K562 (cell line): Measurements from ENCODE around the gene AMMECR1. TPM values are rescaled to one million over a fixed set of nuclear protein-coding genes. Genes with fewer than 3 reads are reported as not detected.

Source experiments
- ATAC-seq: fragments of 200-7000 bp; cut with Tn5 transposase; 3 replicates; pipeline ENCODE4 v1.9.1; 2020; ENCODE audit warnings: moderate library complexity
- BruUV-seq: library from RNA; stranded (reverse); fragments of 400-500 nt; replicated peaks from 2 replicates; lab custom pipeline; 2021; lab: Mats Ljungman, UMichigan
- CTCF ChIA-PET: fragments of 300-600 bp; formaldehyde crosslinking; extraction: SDS; loops from one replicate; lab custom pipeline; 2021; ENCODE audit warnings: low intra/inter-chr PET ratio; lab: Yijun Ruan, JAX
- POLR2A ChIA-PET: fragments of 300-600, 350-650 bp; sonication (Branson Sonifier 250); formaldehyde crosslinking; extraction: SDS; loops from one replicate; lab custom pipeline; 2021; ENCODE audit warnings: antibody characterized with exemption, inconsistent platforms; lab: Yijun Ruan, JAX
- DNase-seq, 4 experiments: peaks; one replicate each; pipeline versions ENCODE4 v3.0.0 to v3.0.0-alpha.2; 2011 to 2018; ENCODE audit warnings: low spot score in 3 of 4, mixed read lengths in 3 of 4; ENCODE audit errors: extremely low read depth in 1 of 4
- FAIRE-seq: peaks from 2 replicates; lab custom pipeline; 2011; peaks lifted over from hg19 to GRCh38; lab: Jason Lieb, UNC
- H2AFZ ChIP-seq: 2 replicates; pipeline ENCODE4 v1.6.0; 2011; ENCODE audit warnings: low read depth, low read length, control low read depth, inconsistent platforms
- H3K27ac ChIP-seq: fragments of 200-600 bp; 3 replicates; pipeline ENCODE4 v1.8.0; 2011; ENCODE audit warnings: low read depth, mild to moderate bottlenecking, control low read depth, inconsistent platforms, low read length, moderate library complexity, mixed read lengths; ENCODE audit errors: extremely low read depth
- H3K27me3 ChIP-seq, 2 experiments: fragments of 300-600 bp in 1 of 2; 2 replicates in 1 of 2; 3 replicates in 1 of 2; pipeline versions ENCODE4 v1.6.0 to v1.8.0; 2011; ENCODE audit warnings: inconsistent platforms in 2 of 2, low read length in 2 of 2, mild to moderate bottlenecking in 1 of 2, mixed read lengths in 1 of 2, moderate library complexity in 1 of 2; ENCODE audit not compliant: control insufficient read depth in 2 of 2, insufficient read depth in 2 of 2
- H3K36me3 ChIP-seq: fragments of 300-600 bp; 3 replicates; pipeline ENCODE4 v1.8.0; 2011; ENCODE audit warnings: mild to moderate bottlenecking, low read length, inconsistent platforms; ENCODE audit not compliant: control insufficient read depth, insufficient read depth
- H3K4me1 ChIP-seq, 2 experiments: fragments of 200-600 bp in 1 of 2; replicated peaks in 1 of 2; 2 replicates in 1 of 2; 3 replicates in 1 of 2; pipeline versions ENCODE4 v1.5.1 to v1.8.0; 2011; ENCODE audit warnings: inconsistent platforms in 2 of 2, low read length in 2 of 2, mild to moderate bottlenecking in 1 of 2, mixed read lengths in 1 of 2, moderate library complexity in 1 of 2; ENCODE audit not compliant: control insufficient read depth in 2 of 2, insufficient read depth in 2 of 2
- H3K4me2 ChIP-seq: 2 replicates; pipeline ENCODE4 v1.6.1; 2011; ENCODE audit warnings: low read length, control low read depth, inconsistent platforms, mixed read lengths; ENCODE audit not compliant: insufficient read depth
- H3K4me3 ChIP-seq: fragments of 200-600 bp; sonication (generic), shearing (Covaris generic); 2 replicates; pipeline ENCODE4 v1.5.1; 2016; ENCODE audit warnings: control low read depth, inconsistent platforms
- H3K79me2 ChIP-seq: fragments of 200-600 bp; 3 replicates; pipeline ENCODE4 v1.8.0; 2011; ENCODE audit warnings: low read length, inconsistent platforms; ENCODE audit not compliant: control insufficient read depth, insufficient read depth
- H3K9ac ChIP-seq, 2 experiments: 2 replicates each; pipeline versions ENCODE4 v1.6.0 to v1.6.1; 2011; ENCODE audit warnings: low read depth in 2 of 2, low read length in 2 of 2, control low read depth in 1 of 2, inconsistent platforms in 1 of 2, mild to moderate bottlenecking in 1 of 2, mixed read lengths in 1 of 2; ENCODE audit not compliant: insufficient read depth in 1 of 2
- H3K9me1 ChIP-seq: one replicate; pipeline ENCODE4 v1.6.0; 2011; ENCODE audit warnings: inconsistent platforms, mild to moderate bottlenecking, low read length, moderate library complexity; ENCODE audit not compliant: control insufficient read depth, insufficient read depth
- H3K9me3 ChIP-seq: replicated peaks from 2 replicates; pipeline ENCODE4 v1.5.1; 2011; ENCODE audit warnings: low read depth, low read length, inconsistent platforms; ENCODE audit not compliant: control insufficient read depth, insufficient read depth
- H4K20me1 ChIP-seq: replicated peaks from 2 replicates; pipeline ENCODE4 v1.6.1; 2011; ENCODE audit warnings: low read length, inconsistent platforms, mixed read lengths; ENCODE audit not compliant: control insufficient read depth, insufficient read depth
- ZBTB7A ChIP-seq: IDR thresholded peaks from 2 replicates; pipeline ENCODE4 v1.6.1; 2011; ENCODE audit warnings: low read depth, mild to moderate bottlenecking, low read length, moderate library complexity, borderline replicate concordance; ENCODE audit not compliant: control insufficient read depth
- ZNF444 ChIP-seq: fragments of 250-450 bp; sonication (Bioruptor Pico); IDR thresholded peaks from 2 replicates; pipeline ENCODE4 v1.4.0; 2020; ENCODE audit warnings: mild to moderate bottlenecking, moderate library complexity
- WGBS: fragments of 100-300 bp; shearing (Covaris generic); methylation state at CpG from one replicate; pipeline ENCODE4 v1.1.6; 2016; ENCODE audit warnings: low coverage, mixed read lengths; ENCODE audit not compliant: insufficient coverage; ENCODE audit errors: missing lambda C conversion rate; 5-methylcytosine and 5-hydroxymethylcytosine counted together
- in situ Hi-C: fragments of 300-500 bp; cut with MboI; formaldehyde crosslinking; loops from 4 replicates; pipeline ENCODE4 v1.15.0; 2018; ENCODE audit warnings: inconsistent platforms, mixed read lengths
- intact Hi-C: fragments of 100-400 bp; cut with micrococcal nuclease; formaldehyde crosslinking; loops from 2 replicates; pipeline ENCODE4 v1.14.2; 2022
- polyA plus RNA-seq, 8 experiments: library from polyadenylated mRNA; depleted of rRNA in 4 of 8; stranded (reverse) in 5 of 8; unstranded in 3 of 8; fragments of >200 nt; fragmentation: Nextera tagmentation in 2 of 8; fragmentation: Illumina TruSeq in 1 of 8; extraction: Ambion mirVana in 2 of 8; extraction: Trizol in 1 of 8; gene quantifications; 2 replicates each; pipeline versions ENCODE4 v1.2.1 to v1.2.3, GENCODE V29; 2011 to 2014; ENCODE audit warnings: inconsistent platforms in 1 of 8, missing spikeins in 1 of 8
- total RNA-seq, 7 experiments: library from RNA; depleted of rRNA in 6 of 7; stranded (reverse); fragments of >200 nt in 6 of 7; fragmentation: Illumina TruSeq in 2 of 7; extraction: Trizol in 2 of 7; gene quantifications; 2 replicates each; pipeline versions ENCODE4 v1.2.1 to v1.2.3, GENCODE V29; 2011 to 2021; ENCODE audit warnings: low replicate concordance in 1 of 7
- TF ChIP-seq, protein P1 (sequence below): sonication (generic); formaldehyde crosslinking; IDR thresholded peaks from 2 replicates; pipeline ENCODE4 v1.8.0; 2022; ENCODE audit warnings: mild to moderate bottlenecking, missing genetic modification reagents, borderline replicate concordance

The AMMECR1 gene
- total and polyA plus RNA-seq, 9 of the 15 experiments (the other 6 are each of a cell fraction or from before 2014, with no cell fraction given) = 13.9 to 36.7 (median 23.6) TPM

GRCh38 chrX:110213183-110213582, 104.7 kb downstream of the AMMECR1 start:
- ATAC-seq (no peak), FAIRE-seq (no peak), DNase-seq (no peak)
- TF ChIP-seq, protein P1, sequence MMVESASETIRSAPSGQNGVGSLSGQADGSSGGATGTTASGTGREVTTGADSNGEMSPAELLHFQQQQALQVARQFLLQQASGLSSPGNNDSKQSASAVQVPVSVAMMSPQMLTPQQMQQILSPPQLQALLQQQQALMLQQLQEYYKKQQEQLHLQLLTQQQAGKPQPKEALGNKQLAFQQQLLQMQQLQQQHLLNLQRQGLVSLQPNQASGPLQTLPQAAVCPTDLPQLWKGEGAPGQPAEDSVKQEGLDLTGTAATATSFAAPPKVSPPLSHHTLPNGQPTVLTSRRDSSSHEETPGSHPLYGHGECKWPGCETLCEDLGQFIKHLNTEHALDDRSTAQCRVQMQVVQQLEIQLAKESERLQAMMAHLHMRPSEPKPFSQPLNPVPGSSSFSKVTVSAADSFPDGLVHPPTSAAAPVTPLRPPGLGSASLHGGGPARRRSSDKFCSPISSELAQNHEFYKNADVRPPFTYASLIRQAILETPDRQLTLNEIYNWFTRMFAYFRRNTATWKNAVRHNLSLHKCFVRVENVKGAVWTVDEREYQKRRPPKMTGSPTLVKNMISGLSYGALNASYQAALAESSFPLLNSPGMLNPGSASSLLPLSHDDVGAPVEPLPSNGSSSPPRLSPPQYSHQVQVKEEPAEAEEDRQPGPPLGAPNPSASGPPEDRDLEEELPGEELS = no peak
- no peak for TF ChIP-seq ZNF444 (CRISPR knock-in tag)
- TF ChIP-seq ZBTB7A = no peak
- H3K27ac ChIP-seq = no peak overlapping the region
- WGBS = 100% methylated on average over 1 of the region's 1 CpG
- H2AFZ ChIP-seq = no peak overlapping the region
- POLR2A ChIA-PET = no interaction called here
- in situ Hi-C loops (no loop called here), intact Hi-C loops (no loop called here)
- H3K9me3 ChIP-seq = no peaks in the 10 kb centered on the region
- H3K4me3 ChIP-seq = no peak overlapping the region
- peaks cover 2% of the 10 kb centered on the region; the same call in 2 of the 3 replicates for H3K79me2 ChIP-seq
- BruUV-seq = no TSS peak
- H3K27me3 ChIP-seq = no peaks in the 10 kb centered on the region
- H3K4me1 ChIP-seq = peaks cover 0 to 2% of the 10 kb centered on the region in 2 experiments; a peak in 2 of 5 replicates
- H3K9me1 ChIP-seq = no peaks in the 10 kb centered on the region
- H3K4me2 ChIP-seq = no peak overlapping the region
- H3K9ac ChIP-seq = no peak overlapping the region
- CTCF ChIA-PET = no interaction called here
- H4K20me1 ChIP-seq = no peaks in the 10 kb centered on the region
- peaks cover 21% of the 10 kb centered on the region for H3K36me3 ChIP-seq
